PC-3 (cell line): Measurements from ENCODE around the gene ST3GAL3. TPM values are rescaled to one million over a fixed set of nuclear protein-coding genes. Genes with fewer than 3 reads are reported as not detected.

Source experiments
- ATAC-seq: fragments of 200-7000 bp; cut with Tn5 transposase; 2 replicates; pipeline ENCODE4 v1.9.1; 2020; ENCODE audit warnings: mild to moderate bottlenecking, moderate library complexity
- BruUV-seq: library from RNA; stranded (reverse); fragments of 400-500 nt; replicated peaks from 2 replicates; lab custom pipeline; 2021; lab: Mats Ljungman, UMichigan
- CTCF ChIA-PET: fragments of 300-600 bp; sonication (Branson Sonifier 250); formaldehyde crosslinking; loops from one replicate; lab custom pipeline; 2022; ENCODE audit warnings: antibody characterized with exemption; lab: Charles Lee
- POLR2A ChIA-PET: fragments of 300-600 bp; sonication (Branson Sonifier 250); formaldehyde crosslinking; loops from one replicate; lab custom pipeline; 2022; ENCODE audit warnings: antibody characterized with exemption; ENCODE audit not compliant: unreplicated experiment; lab: Charles Lee
- DNase-seq: peaks from one replicate; pipeline ENCODE4 v3.0.0-alpha.2; 2015
- H2AFZ ChIP-seq: fragments of 300-600 bp; sonication (generic); 2 replicates; pipeline ENCODE4 v1.6.0; 2016; ENCODE audit warnings: antibody characterized with exemption, low read length
- H3F3A ChIP-seq: fragments of 300-600 bp; sonication (generic); one replicate; pipeline ENCODE4 v1.6.0; 2017; ENCODE audit warnings: antibody characterized with exemption, low read length, control low read depth, mild to moderate bottlenecking; ENCODE audit not compliant: unreplicated experiment
- H3K27ac ChIP-seq: fragments of 300-600 bp; sonication (generic); 2 replicates; pipeline ENCODE4 v1.5.1; 2016; ENCODE audit warnings: mild to moderate bottlenecking, low read length
- H3K27me3 ChIP-seq: fragments of 300-600 bp; sonication (generic); 2 replicates; pipeline ENCODE4 v1.6.1; 2016; ENCODE audit warnings: low read length, mixed read lengths
- H3K36me3 ChIP-seq: fragments of 300-600 bp; sonication (generic); 2 replicates; pipeline ENCODE4 v1.6.1; 2016; ENCODE audit warnings: low read depth, mixed run types, low read length, mixed read lengths
- H3K4me1 ChIP-seq: fragments of 300-600 bp; sonication (generic); 2 replicates; pipeline ENCODE4 v1.5.1; 2016; ENCODE audit warnings: low read length; ENCODE audit not compliant: insufficient read depth
- H3K4me2 ChIP-seq: fragments of 300-600 bp; sonication (generic); 2 replicates; pipeline ENCODE4 v1.6.0; 2016; ENCODE audit warnings: low read length
- H3K4me3 ChIP-seq: fragments of 300-600 bp; sonication (generic); 2 replicates; pipeline ENCODE4 v1.5.1; 2016; ENCODE audit warnings: mild to moderate bottlenecking, low read length, mixed read lengths
- H3K79me2 ChIP-seq: fragments of 300-600 bp; sonication (generic); 2 replicates; pipeline ENCODE4 v1.6.1; 2017; ENCODE audit warnings: low read length, mixed read lengths
- H3K9ac ChIP-seq: fragments of 300-600 bp; sonication (generic); 2 replicates; pipeline ENCODE4 v1.6.0; 2016; ENCODE audit warnings: mild to moderate bottlenecking, low read length
- H3K9me2 ChIP-seq: fragments of 300-600 bp; sonication (generic); replicated peaks from 2 replicates; pipeline ENCODE4 v1.6.1; 2016; ENCODE audit warnings: mixed run types, low read length, mixed read lengths
- H3K9me3 ChIP-seq: fragments of 300-600 bp; sonication (generic); 2 replicates; pipeline ENCODE4 v1.6.1; 2016; ENCODE audit warnings: low read length, mixed read lengths
- H4K20me1 ChIP-seq: fragments of 300-600 bp; sonication (generic); 2 replicates; pipeline ENCODE4 v1.6.1; 2016; ENCODE audit warnings: low read length, mixed read lengths
- EZH2 ChIP-seq: fragments of 300-600 bp; sonication (generic); IDR thresholded peaks from one replicate; pipeline ENCODE4 v1.6.1; 2017; ENCODE audit warnings: antibody characterized with exemption, mild to moderate bottlenecking, low read length; ENCODE audit not compliant: unreplicated experiment
- EZH2phosphoT487 ChIP-seq: fragments of 300-600 bp; sonication (generic); IDR thresholded peaks from 2 replicates; pipeline ENCODE4 v1.6.1; 2018; ENCODE audit warnings: mild to moderate bottlenecking, antibody characterized with exemption, low read length, borderline replicate concordance
- intact Hi-C: fragments of 100-400 bp; cut with micrococcal nuclease; formaldehyde crosslinking; loops from 2 replicates; pipeline ENCODE4 v1.9.0; 2023
- total RNA-seq: library from RNA; depleted of rRNA; stranded (reverse); fragments of >200 nt; gene quantifications from 2 replicates; pipeline ENCODE4 v1.2.3, GENCODE V29; 2014
- TF ChIP-seq, protein P1 (sequence below): fragments of 300-600 bp; sonication (generic); conservative IDR thresholded peaks from 2 replicates; pipeline ENCODE4 v1.5.1; 2017; ENCODE audit warnings: antibody characterized with exemption, low read depth, mild to moderate bottlenecking, low read length

The ST3GAL3 gene
- total RNA-seq, 1 experiment from 2014 or later: 9.0 TPM

DNA sequence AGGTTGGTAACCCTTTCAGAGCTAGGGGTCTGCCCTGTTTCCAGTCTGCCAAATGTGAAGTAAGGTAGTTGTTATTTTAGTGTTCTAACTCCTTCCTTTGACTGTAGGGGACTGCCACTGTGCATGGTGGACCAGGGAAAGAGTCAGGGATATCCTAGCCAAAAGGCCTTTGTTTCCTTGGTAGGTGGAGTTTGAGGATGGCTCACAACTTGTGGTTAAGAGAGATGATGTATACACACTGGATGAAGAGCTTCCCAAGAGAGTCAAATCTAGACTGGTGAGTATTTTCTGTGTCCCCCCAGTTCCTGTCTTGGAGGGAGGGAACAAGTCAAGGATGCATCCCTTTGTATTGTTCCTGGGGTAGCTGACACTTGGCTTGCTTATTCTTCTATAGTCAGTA, 3.5 kb upstream of the ST3GAL3 start:
- POLR2A ChIA-PET: no interaction called here

DNA sequence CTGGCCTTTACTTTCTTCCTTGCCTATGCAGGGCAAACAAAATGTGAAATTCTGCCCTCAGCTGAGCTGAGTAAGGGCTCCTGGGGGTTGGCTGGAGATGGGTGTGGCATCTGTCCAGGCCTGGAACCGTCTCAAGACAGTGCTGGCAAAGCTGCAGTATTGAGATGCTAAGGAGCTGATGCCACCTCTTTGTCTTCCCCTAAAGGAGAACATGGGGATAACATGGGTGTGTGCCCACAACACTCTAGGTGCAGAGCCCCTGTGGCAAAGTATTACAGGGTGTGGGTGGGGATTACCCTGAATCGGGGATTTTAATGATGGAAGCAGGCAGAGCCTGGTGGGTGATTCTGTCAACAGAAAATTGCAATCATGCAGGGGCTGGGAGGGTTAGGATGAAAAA, 2.5 kb upstream of the ST3GAL3 start:
- ChIA-PET CTCF (no interaction called here), POLR2A (interaction anchor here (0.6 kb wide), 1 partner anchor 24 kb away, joined by 6 read pairs; no protein-coding TSS in a partner anchor)
- H3K27me3 ChIP-seq: no peaks in the 10 kb centered on the region
- no peaks in the 10 kb centered on the region for H4K20me1 ChIP-seq
- no peaks in the 10 kb centered on the region for H3K9me2 ChIP-seq
- no TSS peak for BruUV-seq
- intact Hi-C loops: loop anchor here (5.0 kb wide), 1 partner anchor 242 kb away; the partner anchor contains the start of gene IPO13
- ATAC-seq (no peak; the same call in 1 of the 2 replicates), DNase-seq (peak; percentile 55)
- no peak for TF ChIP-seq EZH2phosphoT487
- no peak for TF ChIP-seq EZH2
- TF ChIP-seq, protein P1, sequence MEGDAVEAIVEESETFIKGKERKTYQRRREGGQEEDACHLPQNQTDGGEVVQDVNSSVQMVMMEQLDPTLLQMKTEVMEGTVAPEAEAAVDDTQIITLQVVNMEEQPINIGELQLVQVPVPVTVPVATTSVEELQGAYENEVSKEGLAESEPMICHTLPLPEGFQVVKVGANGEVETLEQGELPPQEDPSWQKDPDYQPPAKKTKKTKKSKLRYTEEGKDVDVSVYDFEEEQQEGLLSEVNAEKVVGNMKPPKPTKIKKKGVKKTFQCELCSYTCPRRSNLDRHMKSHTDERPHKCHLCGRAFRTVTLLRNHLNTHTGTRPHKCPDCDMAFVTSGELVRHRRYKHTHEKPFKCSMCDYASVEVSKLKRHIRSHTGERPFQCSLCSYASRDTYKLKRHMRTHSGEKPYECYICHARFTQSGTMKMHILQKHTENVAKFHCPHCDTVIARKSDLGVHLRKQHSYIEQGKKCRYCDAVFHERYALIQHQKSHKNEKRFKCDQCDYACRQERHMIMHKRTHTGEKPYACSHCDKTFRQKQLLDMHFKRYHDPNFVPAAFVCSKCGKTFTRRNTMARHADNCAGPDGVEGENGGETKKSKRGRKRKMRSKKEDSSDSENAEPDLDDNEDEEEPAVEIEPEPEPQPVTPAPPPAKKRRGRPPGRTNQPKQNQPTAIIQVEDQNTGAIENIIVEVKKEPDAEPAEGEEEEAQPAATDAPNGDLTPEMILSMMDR: peak; percentile 44
- peaks cover 24% of the 10 kb centered on the region for H3K4me1 ChIP-seq
- no peaks in the 10 kb centered on the region for H3K9me3 ChIP-seq
- no peak overlapping the region for H3K4me3 ChIP-seq
- peaks cover 39% of the 10 kb centered on the region for H3K36me3 ChIP-seq
- no peak overlapping the region for H3K9ac ChIP-seq
- H3K4me2 ChIP-seq: no peak overlapping the region
- peaks cover 33% of the 10 kb centered on the region for H3K79me2 ChIP-seq
- H3F3A ChIP-seq: no peaks in the 10 kb centered on the region
- no peak overlapping the region for H2AFZ ChIP-seq
- no peak overlapping the region for H3K27ac ChIP-seq

More for the DNA sequence above, 3.5 kb upstream of the ST3GAL3 start:
- Histone ChIP-seq H4K20me1 (no peaks in the 10 kb centered on the region), H3K9me2 (no peaks in the 10 kb centered on the region), H3K27ac (no peak overlapping the region), H3K4me1 (peaks cover 22% of the 10 kb centered on the region), H3F3A (no peaks in the 10 kb centered on the region), H3K27me3 (no peaks in the 10 kb centered on the region), H3K36me3 (peaks cover 40% of the 10 kb centered on the region), H2AFZ (no peak overlapping the region), H3K79me2 (peaks cover 27% of the 10 kb centered on the region), H3K4me3 (no peak overlapping the region), H3K9me3 (no peaks in the 10 kb centered on the region), H3K4me2 (no peak overlapping the region), H3K9ac (no peak overlapping the region)
- CTCF ChIA-PET: no interaction called here
- intact Hi-C loops: no loop called here
- TF ChIP-seq EZH2phosphoT487 (no peak), EZH2 (no peak)
- TF ChIP-seq, protein P1: no peak
- no peak for ATAC-seq
- BruUV-seq: no TSS peak
- DNase-seq: no peak

DNA sequence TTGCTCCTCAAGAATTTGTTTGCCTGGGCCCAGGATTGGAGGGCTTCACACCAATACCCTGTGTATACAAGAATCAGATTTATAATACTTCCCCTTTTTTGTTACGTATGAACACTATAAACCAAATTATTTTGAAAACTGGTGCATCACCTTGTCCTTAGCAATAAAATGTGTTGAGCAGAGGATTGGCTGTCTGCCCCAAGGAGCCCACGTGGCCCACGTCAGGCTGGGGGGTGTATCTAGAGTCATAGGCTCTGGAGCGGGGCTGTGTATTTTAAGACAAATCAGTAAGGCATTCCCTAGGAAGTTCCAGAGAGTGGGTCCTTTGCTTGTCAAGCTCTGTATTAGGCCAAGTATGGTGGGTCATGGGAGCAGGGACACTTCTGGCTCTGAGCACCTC, 2.0 kb upstream of the ST3GAL3 start:
- no peaks in the 10 kb centered on the region for H3F3A ChIP-seq
- no peaks in the 10 kb centered on the region for H3K9me3 ChIP-seq
- peaks cover 24% of the 10 kb centered on the region for H3K4me1 ChIP-seq
- CTCF ChIA-PET: no interaction called here
- H3K4me2 ChIP-seq: no peak overlapping the region
- POLR2A ChIA-PET: no interaction called here
- intact Hi-C loops: loop anchor here (5.0 kb wide), 1 partner anchor 242 kb away; the partner anchor contains the start of gene IPO13
- H3K79me2 ChIP-seq: peaks cover 33% of the 10 kb centered on the region
- no peaks in the 10 kb centered on the region for H3K9me2 ChIP-seq
- TF ChIP-seq EZH2phosphoT487: no peak
- TF ChIP-seq, protein P1: no peak
- no peak for TF ChIP-seq EZH2
- no peak overlapping the region for H3K9ac ChIP-seq
- H3K36me3 ChIP-seq: peaks cover 35% of the 10 kb centered on the region
- H3K27ac ChIP-seq: no peak overlapping the region
- ATAC-seq: no peak
- H3K4me3 ChIP-seq: no peak overlapping the region
- BruUV-seq: no TSS peak
- no peaks in the 10 kb centered on the region for H3K27me3 ChIP-seq
- no peaks in the 10 kb centered on the region for H4K20me1 ChIP-seq
- no peak for DNase-seq
- no peak overlapping the region for H2AFZ ChIP-seq
